ENCODE measurements around the gene ZFHX3. TPM values are rescaled to one million over a fixed set of nuclear protein-coding genes. Genes with fewer than 3 reads are reported as not detected.

The ZFHX3 gene
- total RNA-seq, 2 donors from 2014 or later, result 0.79 to 2.2 TPM

DNA sequence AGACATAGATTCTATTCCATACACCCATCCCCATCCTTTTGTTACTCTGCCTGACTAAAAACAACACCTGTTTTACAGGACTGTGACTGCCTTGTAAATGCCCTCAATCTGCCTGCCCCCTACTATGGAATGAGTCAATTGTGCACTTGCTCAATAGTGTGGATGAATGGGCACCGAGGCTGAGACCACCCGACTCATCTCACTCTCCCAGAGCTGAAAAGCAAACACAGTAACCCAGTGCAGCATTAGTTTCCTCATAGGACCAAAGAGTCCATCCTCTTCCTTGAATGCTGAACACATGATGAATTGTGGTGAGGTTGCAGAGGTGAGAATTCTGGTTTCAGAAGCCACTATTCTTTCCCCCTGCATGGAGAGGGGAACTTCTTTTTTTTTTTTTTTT lies 233.7 kb downstream of the ZFHX3 start:
- Histone ChIP-seq H3K27me3 (ENCODE audit: control insufficient read depth, insufficient read depth, low read length, poor library complexity, severe bottlenecking) (peaks cover 8% of the 10 kb centered on the region), H3K36me3 (ENCODE audit: control insufficient read depth, insufficient read depth, low read length) (no peaks in the 10 kb centered on the region), H3K9me3 (ENCODE audit: control insufficient read depth, low read length) (no peaks in the 10 kb centered on the region), H3K4me3 (ENCODE audit: low read length) (no peak overlapping the region), H3K27ac (ENCODE audit: low read depth, low read length) (no peak overlapping the region), H3K9ac (ENCODE audit: extremely low read depth, low read length, poor library complexity, severe bottlenecking) (no peak overlapping the region), H3K4me1 (ENCODE audit: control insufficient read depth, insufficient read depth, low read length) (no peaks in the 10 kb centered on the region)
- H3K4me1 Mint-ChIP-seq, result peaks cover 7% of the 10 kb centered on the region
- TF ChIP-seq, protein P1, sequence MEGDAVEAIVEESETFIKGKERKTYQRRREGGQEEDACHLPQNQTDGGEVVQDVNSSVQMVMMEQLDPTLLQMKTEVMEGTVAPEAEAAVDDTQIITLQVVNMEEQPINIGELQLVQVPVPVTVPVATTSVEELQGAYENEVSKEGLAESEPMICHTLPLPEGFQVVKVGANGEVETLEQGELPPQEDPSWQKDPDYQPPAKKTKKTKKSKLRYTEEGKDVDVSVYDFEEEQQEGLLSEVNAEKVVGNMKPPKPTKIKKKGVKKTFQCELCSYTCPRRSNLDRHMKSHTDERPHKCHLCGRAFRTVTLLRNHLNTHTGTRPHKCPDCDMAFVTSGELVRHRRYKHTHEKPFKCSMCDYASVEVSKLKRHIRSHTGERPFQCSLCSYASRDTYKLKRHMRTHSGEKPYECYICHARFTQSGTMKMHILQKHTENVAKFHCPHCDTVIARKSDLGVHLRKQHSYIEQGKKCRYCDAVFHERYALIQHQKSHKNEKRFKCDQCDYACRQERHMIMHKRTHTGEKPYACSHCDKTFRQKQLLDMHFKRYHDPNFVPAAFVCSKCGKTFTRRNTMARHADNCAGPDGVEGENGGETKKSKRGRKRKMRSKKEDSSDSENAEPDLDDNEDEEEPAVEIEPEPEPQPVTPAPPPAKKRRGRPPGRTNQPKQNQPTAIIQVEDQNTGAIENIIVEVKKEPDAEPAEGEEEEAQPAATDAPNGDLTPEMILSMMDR (conservative IDR thresholded peaks at IDR 0.05), result no peak
- no peaks in the 10 kb centered on the region for H3K9me3 Mint-ChIP-seq
- H3K4me3 Mint-ChIP-seq, result no peak overlapping the region
- DNase-seq, result no peak
- H3K27ac Mint-ChIP-seq, result no peak overlapping the region
- WGBS, 2 experiments (ENCODE audit: insufficient coverage in 1 of 2, insufficient read length in 1 of 2), result 93% methylated on average over 2 of the region's 2 CpGs; no CpG with 5 or more reads in 1 of the 2 experiments
- H3K36me3 Mint-ChIP-seq (ENCODE audit: low read depth), result no peaks in the 10 kb centered on the region
- peaks cover 7% of the 10 kb centered on the region for H3K27me3 Mint-ChIP-seq (ENCODE audit: insufficient read depth)

DNA sequence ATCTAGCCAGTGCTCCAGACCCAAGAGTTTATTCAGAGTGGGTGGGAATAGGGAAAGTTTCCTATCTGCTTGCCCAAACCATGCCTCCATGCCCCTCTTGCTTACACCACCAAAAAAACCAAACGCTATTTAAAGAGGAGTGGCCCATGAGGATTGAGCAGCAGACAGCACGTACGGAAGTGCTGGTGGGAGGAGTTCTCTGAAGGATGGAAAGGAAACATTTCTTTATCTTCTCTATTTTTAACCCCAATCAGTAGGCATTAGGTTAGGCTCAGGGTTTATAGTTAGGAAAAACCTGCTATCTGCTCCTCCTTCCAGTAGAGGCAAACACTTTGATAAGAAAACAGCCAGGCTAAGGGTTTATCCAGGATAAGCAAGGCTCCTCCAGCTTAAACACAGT lies 235.3 kb downstream of the ZFHX3 start:
- 100% methylated on average over 1 of the region's 3 CpGs; no CpG with 5 or more reads in 1 of the 2 experiments for WGBS, 2 experiments (ENCODE audit: insufficient coverage in 1 of 2, insufficient read length in 1 of 2)
- Mint-ChIP-seq H3K27ac (no peak overlapping the region), H3K4me1 (peaks cover 7% of the 10 kb centered on the region)

GRCh38 chr16:72811876-72812275 lies 236.1 kb downstream of the ZFHX3 start:
- Histone ChIP-seq H3K27ac (ENCODE audit: low read depth, low read length) (no peak overlapping the region), H3K27me3 (ENCODE audit: control insufficient read depth, insufficient read depth, low read length, poor library complexity, severe bottlenecking) (peaks cover 8% of the 10 kb centered on the region), H3K9ac (ENCODE audit: extremely low read depth, low read length, poor library complexity, severe bottlenecking) (no peak overlapping the region), H3K9me3 (ENCODE audit: control insufficient read depth, low read length) (no peaks in the 10 kb centered on the region), H3K4me3 (ENCODE audit: low read length) (no peak overlapping the region), H3K4me1 (ENCODE audit: control insufficient read depth, insufficient read depth, low read length) (no peaks in the 10 kb centered on the region), H3K36me3 (ENCODE audit: control insufficient read depth, insufficient read depth, low read length) (no peaks in the 10 kb centered on the region)
- H3K36me3 Mint-ChIP-seq (ENCODE audit: low read depth), result no peaks in the 10 kb centered on the region
- TF ChIP-seq, protein P1 (conservative IDR thresholded peaks at IDR 0.05), result no peak
- peaks cover 11% of the 10 kb centered on the region for H3K4me1 Mint-ChIP-seq
- H3K27ac Mint-ChIP-seq, result no peak overlapping the region
- peaks cover 3% of the 10 kb centered on the region for H3K27me3 Mint-ChIP-seq (ENCODE audit: insufficient read depth)
- DNase-seq, result no peak
- no peaks in the 10 kb centered on the region for H3K9me3 Mint-ChIP-seq
- WGBS, 2 experiments (ENCODE audit: insufficient coverage in 1 of 2, insufficient read length in 1 of 2), result 90 to 97% methylated on average over 4 to 6 of the region's 6 CpGs
- no peak overlapping the region for H3K4me3 Mint-ChIP-seq

More for the DNA sequence above, 235.3 kb downstream of the ZFHX3 start:
- Histone ChIP-seq H3K9me3 (ENCODE audit: control insufficient read depth, low read length) (no peaks in the 10 kb centered on the region), H3K9ac (ENCODE audit: extremely low read depth, low read length, poor library complexity, severe bottlenecking) (no peak overlapping the region), H3K4me1 (ENCODE audit: control insufficient read depth, insufficient read depth, low read length) (no peaks in the 10 kb centered on the region), H3K27ac (ENCODE audit: low read depth, low read length) (no peak overlapping the region), H3K27me3 (ENCODE audit: control insufficient read depth, insufficient read depth, low read length, poor library complexity, severe bottlenecking) (peaks cover 8% of the 10 kb centered on the region), H3K4me3 (ENCODE audit: low read length) (no peak overlapping the region), H3K36me3 (ENCODE audit: control insufficient read depth, insufficient read depth, low read length) (no peaks in the 10 kb centered on the region)
- Mint-ChIP-seq H3K27me3 (ENCODE audit: insufficient read depth) (peaks cover 4% of the 10 kb centered on the region), H3K36me3 (ENCODE audit: low read depth) (no peaks in the 10 kb centered on the region), H3K9me3 (no peaks in the 10 kb centered on the region), H3K4me3 (no peak overlapping the region)
- TF ChIP-seq, protein P1 (conservative IDR thresholded peaks at IDR 0.05), result peak; percentile 17
- no peak for DNase-seq
